PC-9 (cell line): ENCODE measurements around the gene P2RY8. TPM values are rescaled to one million over a fixed set of nuclear protein-coding genes. Genes with fewer than 3 reads are reported as not detected.
"Not testable (repeated sequence)": the region's sequence is repeated elsewhere in the genome, so short reads cannot be mapped to it uniquely, and the experiment has no call there.

Experiments
- BruUV-seq: library from RNA; stranded (reverse); fragments of 400-500 nt; replicated peaks from 2 replicates; lab custom pipeline; 2021; lab: Mats Ljungman, UMichigan
- CTCF ChIA-PET: fragments of 300-600 bp; sonication (Branson Sonifier 250); formaldehyde crosslinking; loops from one replicate; lab custom pipeline; 2022; ENCODE audit warnings: antibody characterized with exemption; lab: Charles Lee
- POLR2A ChIA-PET: fragments of 300-600 bp; sonication (Branson Sonifier 250); formaldehyde crosslinking; loops from one replicate; lab custom pipeline; 2022; ENCODE audit warnings: antibody characterized with exemption; ENCODE audit not compliant: unreplicated experiment; lab: Charles Lee
- DNase-seq, 2 experiments: peaks; one replicate each; pipeline versions ENCODE4 v3.0.0 to v3.0.0-alpha.2; 2015 to 2022; ENCODE audit warnings: mixed read lengths in 1 of 2
- H2AFZ ChIP-seq: fragments of 200-600 bp; sonication (generic); 2 replicates; pipeline ENCODE4 v1.8.1; 2017; ENCODE audit warnings: antibody characterized with exemption
- H3F3A ChIP-seq: fragments of 200-600 bp; sonication (generic); 2 replicates; pipeline ENCODE4 v1.8.1; 2017; ENCODE audit warnings: antibody characterized with exemption, mild to moderate bottlenecking, low read depth; ENCODE audit not compliant: insufficient read depth
- H3K27ac ChIP-seq: fragments of 200-600 bp; sonication (generic); 2 replicates; pipeline ENCODE4 v1.6.1; 2016; ENCODE audit warnings: mixed run types
- H3K27me3 ChIP-seq: fragments of 200-600 bp; sonication (generic); 2 replicates; pipeline ENCODE4 v1.6.1; 2016; ENCODE audit warnings: low read depth, mixed run types; ENCODE audit not compliant: insufficient read depth
- H3K36me3 ChIP-seq: fragments of 200-600 bp; sonication (generic); 2 replicates; pipeline ENCODE4 v1.6.1; 2016; ENCODE audit warnings: low read depth, mixed run types
- H3K4me1 ChIP-seq: fragments of 200-600 bp; sonication (generic); replicated peaks from 2 replicates; pipeline ENCODE4 v1.6.1; 2016; ENCODE audit warnings: mixed run types; ENCODE audit not compliant: insufficient read depth
- H3K4me2 ChIP-seq: fragments of 200-600 bp; sonication (generic); 2 replicates; pipeline ENCODE4 v1.6.1; 2017; ENCODE audit warnings: mixed run types
- H3K4me3 ChIP-seq: fragments of 200-600 bp; sonication (generic); 2 replicates; pipeline ENCODE4 v1.6.1; 2016; ENCODE audit warnings: mixed run types
- H3K79me2 ChIP-seq: fragments of 200-600 bp; sonication (generic); 2 replicates; pipeline ENCODE4 v1.6.1; 2017; ENCODE audit warnings: low read depth, mixed run types
- H3K9me2 ChIP-seq: fragments of 200-600 bp; sonication (generic); 2 replicates; pipeline ENCODE4 v1.8.1; 2017; ENCODE audit warnings: mild to moderate bottlenecking; ENCODE audit not compliant: insufficient read depth
- H3K9me3 ChIP-seq: fragments of 200-600 bp; sonication (generic); 2 replicates; pipeline ENCODE4 v1.8.1; 2016; ENCODE audit warnings: low read depth; ENCODE audit not compliant: insufficient read depth
- H4K20me1 ChIP-seq: fragments of 200-600 bp; sonication (generic); 2 replicates; pipeline ENCODE4 v1.8.1; 2017; ENCODE audit not compliant: insufficient read depth
- EZH2 ChIP-seq: fragments of 200-600 bp; sonication (generic); IDR thresholded peaks from 2 replicates; pipeline ENCODE4 v1.8.0; 2017; ENCODE audit warnings: antibody characterized with exemption, low read depth
- intact Hi-C: fragments of 100-400 bp; cut with micrococcal nuclease; formaldehyde crosslinking; loops from one replicate; pipeline ENCODE4 v1.10.0; 2022; ENCODE audit not compliant: unreplicated experiment
- total RNA-seq: library from RNA; stranded (reverse); gene quantifications from 2 replicates; pipeline ENCODE4 v1.2.3, GENCODE V29; 2021
- TF ChIP-seq, protein P1 (sequence below): fragments of 200-600 bp; sonication (generic); conservative IDR thresholded peaks from 2 replicates; pipeline ENCODE4 v1.6.1; 2017; ENCODE audit warnings: mixed run types, antibody characterized with exemption, mild to moderate bottlenecking, moderate library complexity

The P2RY8 gene
- total RNA-seq, 1 experiment from 2014 or later, result not detected

DNA sequence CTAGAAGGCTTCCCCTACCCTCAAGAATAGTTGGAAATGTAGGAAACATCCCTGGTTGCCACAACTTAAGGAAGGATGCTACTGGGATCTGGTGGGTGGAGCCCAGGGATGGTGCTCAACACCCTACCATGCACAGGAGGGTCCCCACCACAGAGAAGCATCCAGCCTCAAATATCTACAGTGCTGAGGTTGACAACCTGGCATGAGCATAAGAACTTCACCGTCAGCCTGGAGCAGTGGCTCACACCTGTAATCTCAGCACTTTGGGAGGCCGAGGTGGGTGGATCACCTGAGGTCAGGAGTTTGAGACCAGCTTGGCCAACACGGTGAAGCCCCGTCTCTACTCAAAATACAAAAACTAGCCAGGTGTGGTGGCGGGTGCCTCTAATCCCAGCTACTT lies 60.3 kb downstream of the P2RY8 start:
- BruUV-seq, result no TSS peak
- H3K36me3 ChIP-seq, result no peaks in the 10 kb centered on the region
- no peaks in the 10 kb centered on the region for H3K9me2 ChIP-seq
- no peaks in the 10 kb centered on the region for H3K9me3 ChIP-seq
- H3K27ac ChIP-seq, result no peak overlapping the region
- no peak overlapping the region for H3K4me3 ChIP-seq
- intact Hi-C loops, result no loop called here
- no peaks in the 10 kb centered on the region for H3K4me1 ChIP-seq
- no peak overlapping the region for H2AFZ ChIP-seq
- no peaks in the 10 kb centered on the region for H3K79me2 ChIP-seq
- POLR2A ChIA-PET, result no interaction called here
- H3K4me2 ChIP-seq, result no peak overlapping the region
- no peak for DNase-seq
- CTCF ChIA-PET, result no interaction called here
- no peaks in the 10 kb centered on the region for H4K20me1 ChIP-seq
- H3K27me3 ChIP-seq, result peaks cover 45% of the 10 kb centered on the region
- H3F3A ChIP-seq, result no peaks in the 10 kb centered on the region; the same call in 1 of the 2 replicates
- TF ChIP-seq, protein P1, sequence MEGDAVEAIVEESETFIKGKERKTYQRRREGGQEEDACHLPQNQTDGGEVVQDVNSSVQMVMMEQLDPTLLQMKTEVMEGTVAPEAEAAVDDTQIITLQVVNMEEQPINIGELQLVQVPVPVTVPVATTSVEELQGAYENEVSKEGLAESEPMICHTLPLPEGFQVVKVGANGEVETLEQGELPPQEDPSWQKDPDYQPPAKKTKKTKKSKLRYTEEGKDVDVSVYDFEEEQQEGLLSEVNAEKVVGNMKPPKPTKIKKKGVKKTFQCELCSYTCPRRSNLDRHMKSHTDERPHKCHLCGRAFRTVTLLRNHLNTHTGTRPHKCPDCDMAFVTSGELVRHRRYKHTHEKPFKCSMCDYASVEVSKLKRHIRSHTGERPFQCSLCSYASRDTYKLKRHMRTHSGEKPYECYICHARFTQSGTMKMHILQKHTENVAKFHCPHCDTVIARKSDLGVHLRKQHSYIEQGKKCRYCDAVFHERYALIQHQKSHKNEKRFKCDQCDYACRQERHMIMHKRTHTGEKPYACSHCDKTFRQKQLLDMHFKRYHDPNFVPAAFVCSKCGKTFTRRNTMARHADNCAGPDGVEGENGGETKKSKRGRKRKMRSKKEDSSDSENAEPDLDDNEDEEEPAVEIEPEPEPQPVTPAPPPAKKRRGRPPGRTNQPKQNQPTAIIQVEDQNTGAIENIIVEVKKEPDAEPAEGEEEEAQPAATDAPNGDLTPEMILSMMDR, result no peak
- TF ChIP-seq EZH2, result no peak

DNA sequence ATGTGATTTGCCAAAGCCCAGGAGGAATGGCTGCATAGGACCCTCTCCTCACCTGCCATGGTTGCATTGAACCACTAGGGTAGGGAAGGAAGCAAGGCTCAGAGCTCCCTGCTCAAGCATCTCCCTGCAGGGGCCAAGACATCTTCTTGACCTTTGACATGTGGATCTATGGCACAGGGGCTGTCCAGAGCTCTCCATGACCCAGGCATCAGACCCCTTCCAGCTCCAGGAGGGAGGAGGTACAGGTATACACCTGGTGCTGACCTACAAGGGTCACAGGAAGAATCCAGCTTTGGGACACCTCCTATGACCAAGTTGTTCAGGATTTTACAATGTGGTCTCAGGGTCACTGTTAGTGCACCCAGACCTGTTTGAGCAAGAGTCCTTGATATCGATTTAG lies 61.1 kb downstream of the P2RY8 start:
- ChIA-PET CTCF (no interaction called here), POLR2A (no interaction called here)
- Histone ChIP-seq H3K9me2 (no peaks in the 10 kb centered on the region), H3K27me3 (peaks cover 40% of the 10 kb centered on the region), H4K20me1 (no peaks in the 10 kb centered on the region), H3K27ac (no peak overlapping the region), H3K79me2 (no peaks in the 10 kb centered on the region), H3K36me3 (no peaks in the 10 kb centered on the region), H3K9me3 (no peaks in the 10 kb centered on the region), H3K4me2 (no peak overlapping the region), H3K4me1 (no peaks in the 10 kb centered on the region), H3K4me3 (no peak overlapping the region), H2AFZ (no peak overlapping the region), H3F3A (no peaks in the 10 kb centered on the region; the same call in 1 of the 2 replicates)
- DNase-seq, result no peak
- BruUV-seq, result no TSS peak
- intact Hi-C loops, result no loop called here
- TF ChIP-seq, protein P1, result no peak
- no peak for TF ChIP-seq EZH2

DNA sequence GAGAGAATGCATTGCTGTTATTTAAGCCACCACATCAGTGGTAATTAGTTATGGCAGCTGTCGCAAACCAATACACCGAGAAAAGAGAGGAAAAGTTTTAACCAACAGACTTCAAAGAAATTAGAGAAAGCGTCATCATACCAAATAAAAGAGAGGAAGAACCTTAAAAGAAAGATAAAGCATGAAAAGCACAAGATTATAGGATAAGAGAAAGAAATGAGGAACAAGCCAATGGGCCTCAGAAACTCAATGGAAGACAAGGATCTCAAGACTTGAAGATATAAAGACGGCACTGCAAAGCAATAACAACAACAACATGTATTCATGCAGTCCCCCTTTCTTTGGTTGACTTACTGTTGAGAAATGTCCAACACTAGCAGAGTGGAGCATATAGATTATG lies 61.5 kb downstream of the P2RY8 start:
- Histone ChIP-seq H3K4me2 (no peak overlapping the region), H2AFZ (no peak overlapping the region), H3F3A (no peaks in the 10 kb centered on the region; the same call in 1 of the 2 replicates), H3K4me3 (no peak overlapping the region), H3K36me3 (no peaks in the 10 kb centered on the region), H3K27ac (no peak overlapping the region), H3K4me1 (no peaks in the 10 kb centered on the region), H3K27me3 (peaks cover 41% of the 10 kb centered on the region), H3K9me3 (no peaks in the 10 kb centered on the region), H4K20me1 (no peaks in the 10 kb centered on the region), H3K79me2 (no peaks in the 10 kb centered on the region), H3K9me2 (no peaks in the 10 kb centered on the region)
- BruUV-seq, result no TSS peak
- no peak for DNase-seq
- POLR2A ChIA-PET, result no interaction called here
- CTCF ChIA-PET, result no interaction called here
- intact Hi-C loops, result no loop called here
- TF ChIP-seq, protein P1, result no peak
- TF ChIP-seq EZH2, result no peak

DNA sequence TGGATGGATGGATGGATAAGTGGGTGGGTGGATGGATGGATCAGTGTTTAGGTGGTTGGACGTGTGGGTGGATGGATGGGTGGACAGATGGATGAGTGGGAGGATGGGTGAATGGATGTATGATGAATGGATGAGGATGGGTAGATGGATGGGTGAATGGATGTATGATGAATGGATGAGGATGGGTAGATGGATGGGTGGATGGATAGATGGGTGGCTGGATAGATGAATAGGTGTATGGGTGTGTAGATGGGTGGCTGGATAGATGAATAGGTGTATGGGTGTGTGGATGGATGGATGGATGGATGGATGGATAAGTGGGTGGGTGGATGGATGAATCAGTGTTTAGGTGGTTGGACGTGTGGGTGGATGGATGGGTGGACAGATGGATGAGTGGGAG lies 62.4 kb downstream of the P2RY8 start:
- H3F3A ChIP-seq, H3K27ac ChIP-seq, H3K36me3 ChIP-seq, CTCF ChIA-PET, H3K9me2 ChIP-seq, H3K4me3 ChIP-seq, DNase-seq, H3K4me2 ChIP-seq, intact Hi-C loops, H3K79me2 ChIP-seq, H4K20me1 ChIP-seq, BruUV-seq, H3K9me3 ChIP-seq, H2AFZ ChIP-seq, POLR2A ChIA-PET, H3K4me1 ChIP-seq: not testable (repeated sequence)
- H3K27me3 ChIP-seq, result peaks cover 43% of the 10 kb centered on the region
